Fibroblast of skin of left quadriceps (primary cell): Measurements from ENCODE around the gene FANCC.

ENCODE experiments used
- DNase-seq, 2 experiments: peaks; one replicate each; pipeline ENCODE4 v3.0.0-alpha.2; 2013; ENCODE audit warnings: low read depth in 2 of 2

Gene FANCC

DNA sequence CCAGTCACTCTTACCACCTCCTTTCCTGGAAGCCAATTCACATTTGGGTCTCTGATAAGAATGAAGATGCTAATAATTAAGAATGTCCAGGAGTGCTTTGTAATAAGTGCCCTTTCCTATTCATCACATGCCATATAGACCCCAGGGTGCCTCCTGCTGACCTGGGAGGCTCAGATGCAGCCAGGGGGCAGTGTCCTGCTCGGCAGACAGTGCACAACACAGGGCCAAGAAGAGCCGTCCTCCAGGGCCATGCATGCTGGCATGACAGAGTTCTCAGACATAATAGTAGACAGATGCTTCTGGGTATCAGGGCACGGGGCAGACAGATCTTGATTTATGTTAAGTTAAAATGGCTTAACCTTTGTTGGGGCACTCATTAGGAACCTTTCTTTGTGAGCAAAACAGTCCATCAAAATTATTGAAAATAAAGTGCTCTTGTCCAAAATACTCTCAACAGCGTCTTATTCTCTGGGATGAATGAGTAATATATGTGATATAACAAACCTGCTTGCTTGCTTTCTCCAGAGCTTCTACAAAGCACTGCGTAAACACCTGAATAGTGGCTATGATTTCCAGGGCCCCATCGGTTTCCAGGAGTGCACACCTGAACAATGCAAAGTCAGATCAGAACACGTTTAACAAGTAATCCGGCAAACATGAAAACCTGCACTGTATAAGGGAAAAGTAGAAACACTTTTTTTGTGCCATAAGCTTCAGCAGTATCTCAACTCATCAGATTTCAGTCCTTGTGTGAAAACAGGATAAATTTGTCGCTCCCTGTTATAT, 192.7 kb downstream of the FANCC start:
- no peak for DNase-seq

DNA sequence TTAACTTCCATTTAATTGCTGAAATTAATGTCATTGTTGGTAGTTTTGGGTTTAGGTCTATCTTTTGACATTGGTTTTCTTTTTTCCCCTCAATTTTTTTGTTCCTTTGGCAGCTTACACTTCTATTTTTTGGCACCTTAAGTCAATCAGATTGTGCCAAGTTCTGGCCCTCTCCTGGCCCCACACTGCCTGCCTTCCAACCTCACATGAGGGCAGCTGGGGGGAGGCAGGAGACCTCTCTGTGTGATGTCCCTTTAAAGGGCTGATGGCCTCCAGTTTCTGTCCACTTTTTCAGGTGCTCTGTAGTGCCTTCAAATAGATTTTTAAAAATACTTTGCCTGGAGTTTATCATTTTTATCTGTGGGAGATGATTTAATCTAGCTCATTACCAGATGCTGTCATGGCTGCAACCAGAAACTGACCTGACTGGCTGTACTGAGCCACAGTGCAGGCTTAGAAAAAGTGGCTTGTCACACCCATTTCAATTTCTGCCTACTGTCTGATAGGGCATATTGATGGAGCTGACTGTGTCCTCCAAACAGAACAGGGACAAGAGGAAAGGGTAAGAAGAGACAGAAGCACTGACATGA, 196.6 kb downstream of the FANCC start:
- no peak for DNase-seq

DNA sequence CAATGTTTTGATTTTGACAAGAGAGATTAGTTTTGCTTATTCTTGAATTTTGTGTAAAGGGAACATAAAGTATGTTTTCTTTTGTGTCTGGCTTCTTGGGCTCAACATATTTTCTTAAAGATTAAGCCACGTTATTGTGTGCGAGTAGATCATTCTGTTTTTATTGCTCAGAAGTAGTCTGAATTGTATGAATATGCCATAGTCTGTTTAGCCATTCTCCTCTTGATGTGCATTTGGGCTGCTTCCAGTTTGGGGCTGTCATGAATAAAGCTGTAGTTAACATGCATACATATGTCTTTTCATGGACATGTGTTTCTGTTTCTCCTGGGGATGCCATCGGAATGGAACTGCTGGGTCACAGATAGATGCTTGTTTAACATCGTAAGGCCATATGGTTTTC, 198.9 kb downstream of the FANCC start:
- no peak for DNase-seq

DNA sequence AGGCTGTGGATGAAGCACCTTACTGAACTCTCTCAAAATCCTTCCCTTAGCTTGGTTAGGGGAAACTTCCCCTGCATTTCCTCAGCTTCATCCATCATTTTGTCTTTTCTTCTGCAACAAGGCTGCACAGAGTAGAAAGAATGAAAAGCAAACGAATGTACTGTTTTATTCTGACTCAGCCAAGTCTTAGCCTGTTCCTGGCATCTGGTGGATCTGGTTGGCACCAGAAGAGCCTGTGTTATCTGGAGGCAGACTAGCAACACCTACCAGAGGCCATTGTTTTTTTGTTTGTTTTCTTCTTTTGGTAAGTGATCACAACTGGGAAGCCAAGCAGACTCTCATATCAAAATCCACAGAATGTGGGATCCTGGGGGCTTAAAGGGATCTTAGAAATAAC, 200.7 kb downstream of the FANCC start:
- DNase-seq = no peak

DNA sequence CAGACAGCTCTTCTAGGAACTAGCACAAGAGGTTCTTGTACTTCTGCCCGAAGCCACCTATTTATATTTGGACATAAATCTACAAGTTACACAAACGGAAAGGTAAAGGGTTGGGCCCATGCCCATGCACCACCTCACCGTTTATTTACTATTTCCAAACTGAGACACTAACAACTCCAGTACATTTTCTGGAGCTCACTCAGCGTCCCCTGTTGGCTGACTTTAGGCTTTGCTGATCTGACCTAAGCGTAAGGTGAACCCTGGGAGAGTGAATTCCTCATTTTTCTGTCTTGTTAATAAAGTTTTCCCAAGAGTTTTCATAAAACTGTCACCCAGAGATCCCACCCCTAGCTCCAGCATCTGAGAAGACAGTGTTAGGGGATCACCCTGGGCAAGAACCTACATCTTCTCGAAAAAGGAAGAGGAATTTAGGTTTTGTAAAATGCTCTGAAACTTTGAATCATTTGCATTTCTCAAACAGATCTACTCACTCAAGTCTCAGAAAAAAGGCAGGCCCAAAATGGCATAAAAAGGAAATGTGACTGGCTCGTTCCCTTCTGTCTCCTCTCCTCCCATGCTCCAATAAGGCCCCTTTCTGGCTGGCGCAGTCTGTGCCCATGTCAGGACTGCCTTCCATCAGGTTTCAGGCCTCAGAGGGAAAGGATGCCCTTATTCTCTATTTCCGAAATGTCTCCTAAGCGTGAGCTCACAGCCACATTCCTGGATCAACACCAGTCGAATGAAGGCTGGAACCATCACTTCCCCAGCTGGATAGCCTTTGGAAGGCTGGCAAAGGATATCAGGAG, 201.3 kb downstream of the FANCC start:
- DNase-seq = no peak

DNA sequence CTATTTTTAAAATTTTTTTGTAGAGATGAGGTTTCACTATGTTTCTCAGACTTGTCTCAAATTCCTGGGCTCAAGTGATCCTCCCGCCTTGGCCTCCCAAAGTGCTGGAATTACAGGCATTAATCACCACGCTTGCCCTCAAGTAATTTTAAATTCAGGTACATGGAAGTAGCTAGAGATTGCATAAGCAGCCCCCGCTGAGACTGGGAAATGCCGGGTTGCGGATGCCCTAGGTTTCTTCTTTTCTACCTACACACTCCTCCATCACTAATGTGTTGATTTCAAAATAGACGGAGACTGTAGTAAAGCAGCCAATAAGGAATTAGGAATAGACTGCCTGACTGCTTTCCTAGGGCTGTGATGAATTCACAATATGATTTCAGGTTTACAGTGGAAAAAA, 202.4 kb downstream of the FANCC start:
- DNase-seq = no peak

DNA sequence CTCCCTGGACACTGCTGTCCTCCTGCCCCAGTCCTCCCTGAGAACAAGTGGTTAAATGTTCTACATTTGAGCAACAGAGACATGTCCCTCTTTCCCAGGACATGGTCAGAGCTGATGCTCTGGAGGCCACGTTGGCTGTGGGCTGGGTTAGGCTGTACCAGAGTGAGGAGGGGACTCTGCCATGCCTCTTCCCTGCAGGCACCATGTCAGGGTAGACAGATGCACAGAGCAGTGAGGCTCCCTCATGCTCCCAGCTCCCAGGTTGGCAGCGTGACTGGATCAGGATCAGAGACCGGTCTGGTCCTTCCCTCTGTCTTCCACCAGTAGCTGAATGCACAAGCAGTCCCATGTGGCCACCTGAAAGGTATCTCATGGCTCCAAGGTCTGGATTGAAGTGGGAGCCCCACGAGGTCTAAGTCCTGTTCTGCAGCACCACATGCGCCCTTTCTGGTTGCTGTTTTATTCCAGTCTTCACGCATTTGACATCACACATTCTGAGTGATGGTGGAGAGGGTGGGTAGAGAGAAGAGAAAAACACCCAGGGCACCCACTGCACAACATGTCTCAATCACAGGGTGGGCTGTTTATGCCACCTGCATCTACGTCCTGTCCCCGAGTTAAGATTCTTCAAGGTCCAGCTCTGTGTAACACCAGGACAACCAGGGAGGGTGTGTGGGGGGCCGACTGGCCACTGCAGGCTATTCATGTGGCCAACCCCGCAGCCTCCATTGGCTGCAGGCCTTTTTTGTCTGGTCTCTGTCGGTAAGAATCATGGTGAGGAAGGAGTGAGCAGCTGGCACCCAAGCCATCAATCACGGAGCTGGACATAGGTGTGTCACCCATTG, 204.9 kb downstream of the FANCC start:
- no peak for DNase-seq

DNA sequence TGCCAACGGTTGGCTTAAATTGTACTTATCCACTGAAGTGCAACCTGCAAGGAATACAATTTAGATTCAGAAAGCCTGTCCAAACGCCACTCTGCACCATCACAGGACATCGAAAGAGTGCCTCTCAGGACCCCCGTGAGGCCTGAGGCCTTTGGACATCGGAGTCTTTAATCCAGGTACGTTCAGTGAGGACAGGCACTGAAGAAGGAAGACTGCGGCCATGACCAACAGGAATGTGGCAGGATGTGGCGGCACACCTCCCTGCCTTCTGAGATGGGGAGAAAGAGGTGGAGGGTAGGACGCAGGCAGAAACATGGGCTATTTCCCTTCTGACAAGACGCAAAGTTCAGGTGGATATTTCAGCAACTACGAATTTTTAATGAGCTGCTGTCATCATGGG, 205.8 kb downstream of the FANCC start:
- DNase-seq = no peak

DNA sequence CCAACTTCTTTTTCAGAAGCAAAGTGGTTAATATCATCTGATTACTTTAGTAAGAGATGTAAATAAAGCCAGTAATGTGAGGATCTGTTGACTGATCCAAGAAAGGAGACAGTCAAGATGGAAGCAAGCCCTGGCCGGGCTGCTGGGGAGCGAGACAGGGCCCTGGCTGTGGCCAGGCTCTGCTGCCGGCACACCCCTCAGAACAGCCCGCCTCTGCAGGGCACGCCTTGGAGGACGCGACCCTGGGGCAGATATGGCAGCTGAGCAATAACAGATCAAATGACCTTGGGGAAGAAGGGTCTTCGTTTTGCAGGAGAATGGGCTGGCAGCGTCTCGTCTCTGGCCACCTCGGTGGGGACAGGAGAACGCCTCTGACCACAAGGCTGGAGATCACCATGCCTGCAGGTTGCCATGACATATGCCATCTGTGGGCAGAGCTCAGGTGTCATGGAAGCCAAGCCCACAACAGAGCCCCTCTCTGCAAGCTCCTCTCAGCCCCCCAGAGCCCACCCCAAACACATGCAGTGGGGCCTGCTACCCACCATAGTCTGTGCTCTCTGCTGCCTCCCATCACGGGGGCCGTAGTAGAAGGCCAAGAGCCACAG, 206.5 kb downstream of the FANCC start:
- no peak for DNase-seq

DNA sequence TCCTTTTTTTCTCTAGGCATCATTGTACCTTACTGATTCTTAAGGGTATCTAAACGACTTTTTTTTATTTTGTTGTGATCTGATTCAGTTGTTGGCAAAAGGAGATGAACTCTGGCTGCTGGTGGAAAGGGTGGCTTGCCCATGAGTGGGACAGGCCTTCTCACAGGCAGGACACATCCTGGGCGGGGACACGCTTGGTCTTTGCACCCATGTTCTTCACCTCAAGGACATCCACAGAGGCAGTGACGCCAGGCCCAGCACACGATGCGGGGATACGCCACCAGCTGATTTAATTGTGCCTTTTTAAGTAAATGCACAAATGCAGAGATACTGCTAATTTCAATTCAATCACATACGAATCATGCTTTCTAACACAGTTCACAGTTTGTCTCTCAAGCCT, 208.1 kb downstream of the FANCC start:
- DNase-seq = no peak

DNA sequence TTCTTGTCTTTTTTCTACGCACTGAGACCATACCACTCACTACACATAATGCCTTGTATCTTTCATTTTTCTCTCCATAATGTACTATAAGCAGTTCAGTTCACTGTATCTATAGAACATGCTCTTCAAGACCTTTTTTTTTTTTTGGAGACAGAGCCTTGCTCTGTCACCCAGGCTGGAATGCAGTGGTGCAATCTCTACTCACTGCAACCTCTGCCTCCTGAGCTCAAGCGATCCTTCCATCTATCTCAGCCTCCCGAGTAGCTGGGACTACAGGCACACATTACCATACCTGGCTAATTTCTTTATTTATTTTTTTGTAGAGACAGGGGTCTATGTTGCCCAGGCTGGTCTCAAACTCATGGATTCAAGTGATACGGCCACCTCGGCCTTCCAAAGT, 208.7 kb downstream of the FANCC start:
- no peak for DNase-seq

DNA sequence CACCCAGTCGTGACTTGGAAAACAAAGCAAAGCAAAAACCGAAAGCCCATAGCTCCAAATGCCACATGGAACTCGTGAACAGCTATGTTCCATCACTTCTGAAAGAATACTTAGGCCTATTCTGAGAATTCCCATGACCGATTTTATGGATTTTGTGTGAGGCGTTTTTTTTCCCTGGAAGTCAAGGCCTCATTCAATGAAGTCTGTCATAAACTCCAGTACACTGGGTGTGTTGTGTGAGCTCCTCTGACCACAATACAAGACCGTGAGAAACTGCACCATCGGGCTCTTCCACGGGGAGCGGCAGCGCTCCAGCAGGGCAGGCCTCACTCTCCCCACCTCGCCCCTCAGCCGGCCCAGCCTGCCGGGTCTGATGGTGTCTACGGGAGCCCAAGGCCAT, 209.5 kb downstream of the FANCC start:
- no peak for DNase-seq

DNA sequence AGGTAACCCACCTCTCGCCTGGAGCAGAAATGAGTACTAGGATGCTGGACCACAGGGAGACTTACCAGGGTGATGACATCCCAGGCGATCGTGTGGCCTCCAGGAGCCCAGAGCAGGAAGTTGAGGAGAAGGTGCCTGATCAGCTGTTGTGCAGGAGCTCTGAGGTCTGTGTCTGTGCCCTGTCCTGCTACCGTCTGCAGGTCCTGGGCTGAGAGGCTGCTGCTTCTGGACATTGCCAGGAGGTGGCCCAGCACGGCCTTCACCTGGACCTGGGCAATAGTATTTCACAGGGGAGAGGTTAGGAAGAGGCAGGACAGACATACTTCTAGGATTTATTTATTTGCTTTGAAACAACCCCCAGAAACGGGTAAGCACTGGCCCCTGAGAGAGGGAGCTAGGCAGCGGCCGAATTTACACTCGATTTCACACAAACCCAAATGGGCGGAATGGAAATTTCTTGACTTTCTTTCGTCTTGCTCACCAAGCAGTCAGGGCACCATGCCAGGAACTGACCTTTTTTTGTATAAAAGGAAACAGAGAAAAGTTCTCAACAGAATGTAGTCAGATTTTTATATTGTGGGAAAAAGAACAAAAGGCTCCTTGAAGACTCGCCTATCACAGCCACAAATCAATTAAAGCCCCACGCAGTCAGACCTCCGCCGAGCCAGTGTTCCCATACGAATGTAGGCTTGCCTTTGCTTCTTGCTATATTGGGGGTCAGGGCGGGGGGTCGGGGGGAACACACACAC, 210.3 kb downstream of the FANCC start:
- no peak for DNase-seq

DNA sequence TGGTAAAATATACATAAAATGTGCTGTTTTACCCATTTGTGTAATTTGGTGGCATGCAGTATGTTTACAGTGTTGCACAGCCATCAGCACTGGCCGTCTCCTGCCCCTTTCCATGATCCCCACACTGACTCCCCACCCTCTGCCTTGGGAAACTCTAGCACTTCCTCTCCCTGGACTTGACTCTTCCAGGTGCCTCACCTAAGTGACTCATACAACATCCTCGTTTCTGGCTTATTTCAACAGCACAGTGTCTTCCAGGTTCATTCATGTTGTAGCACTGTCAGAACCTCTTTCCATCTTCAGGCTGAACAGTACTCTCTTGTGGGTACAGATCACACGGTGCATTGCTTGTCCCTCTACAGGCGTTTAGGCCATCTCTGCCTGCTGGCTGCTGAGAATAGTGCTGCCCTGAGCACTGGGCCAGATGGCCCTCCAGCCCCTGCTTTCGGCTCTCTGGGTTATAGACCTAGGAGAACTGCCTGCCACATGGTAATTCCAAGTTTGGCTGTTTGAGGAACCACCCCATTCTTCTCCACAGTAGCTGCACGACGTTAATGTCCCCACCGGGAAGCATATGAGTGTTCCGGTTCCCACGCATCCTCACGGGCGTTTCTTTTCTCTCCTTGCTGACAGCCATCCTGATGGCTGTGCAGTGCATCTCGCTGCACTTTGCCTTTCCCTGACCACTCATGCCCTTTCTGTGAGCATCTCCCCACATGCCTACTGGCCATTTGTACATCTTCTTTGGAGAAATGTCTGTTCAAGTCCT, 211.8 kb downstream of the FANCC start:
- DNase-seq = no peak

DNA sequence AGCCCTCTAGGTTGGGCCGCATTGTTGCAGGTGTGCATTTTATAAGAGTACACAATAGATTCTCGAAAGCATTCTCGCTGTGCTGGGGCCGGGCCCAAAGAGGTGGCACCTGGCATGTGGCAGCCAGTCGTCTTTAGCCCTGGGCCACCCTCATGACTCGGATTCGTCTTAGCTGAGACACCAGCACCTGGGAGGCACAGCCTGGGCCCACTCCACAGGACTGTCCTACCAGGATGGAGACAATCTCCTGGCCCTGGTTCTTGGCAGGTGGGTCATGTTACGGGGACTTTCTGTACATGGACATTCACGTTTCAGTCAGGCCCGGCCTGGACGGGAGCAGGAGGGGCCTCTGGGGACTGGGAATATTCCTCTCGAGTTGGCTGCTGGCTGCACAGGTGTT, 212.5 kb downstream of the FANCC start:
- DNase-seq = no peak

DNA sequence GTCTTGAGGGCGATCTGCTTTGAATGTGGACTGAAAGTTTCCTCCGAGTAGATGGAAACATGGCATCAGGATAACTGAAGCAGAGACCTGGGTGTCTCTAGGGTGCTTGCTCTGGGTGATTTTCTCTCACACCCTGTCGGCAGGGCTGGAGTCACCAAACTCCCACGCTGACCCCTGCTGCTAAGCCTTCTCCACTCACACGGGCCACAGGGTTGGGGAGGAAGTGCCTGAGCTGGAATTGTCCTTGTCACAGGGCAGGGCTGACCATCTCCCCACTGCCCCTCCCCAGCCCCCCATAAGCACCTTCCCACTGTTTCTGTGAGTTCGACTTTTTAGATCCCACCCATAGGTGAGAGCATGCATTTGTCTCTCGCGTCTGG, 212.9 kb downstream of the FANCC start:
- no peak for DNase-seq

DNA sequence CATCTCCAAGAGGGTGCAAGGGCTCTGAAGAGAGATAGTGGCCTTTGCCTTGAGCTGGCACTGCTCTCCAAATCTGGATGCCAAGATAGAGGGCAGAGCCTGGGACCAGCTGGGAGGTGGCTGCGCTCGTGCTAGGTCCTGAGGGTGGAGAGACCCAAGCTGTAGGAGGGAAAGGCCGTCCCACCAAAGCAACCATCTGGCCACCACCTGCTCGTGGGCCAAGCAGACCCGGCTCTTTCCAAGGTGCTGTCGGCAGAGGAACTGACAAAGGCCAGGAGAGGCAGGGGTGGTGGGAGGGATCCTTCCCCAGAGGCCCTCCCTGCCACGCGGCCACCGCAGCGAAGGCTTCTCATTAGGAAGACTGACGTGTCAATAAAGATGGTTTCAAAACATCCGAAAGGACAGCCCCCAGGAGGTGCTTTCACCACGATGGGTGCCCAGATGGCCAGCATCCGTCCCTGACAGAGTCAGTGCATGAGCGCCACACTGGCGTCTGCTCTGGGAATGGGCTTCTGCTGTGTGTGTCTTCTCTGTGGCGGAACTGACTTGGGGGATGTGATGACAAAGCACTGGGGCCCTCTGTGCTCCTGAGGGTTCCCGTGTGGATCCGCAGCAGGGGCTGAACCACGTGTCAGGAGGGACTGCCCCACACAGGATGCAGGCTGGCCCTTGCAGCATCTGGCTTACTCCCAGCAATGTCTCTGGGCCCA, 213.5 kb downstream of the FANCC start:
- DNase-seq = no peak

DNA sequence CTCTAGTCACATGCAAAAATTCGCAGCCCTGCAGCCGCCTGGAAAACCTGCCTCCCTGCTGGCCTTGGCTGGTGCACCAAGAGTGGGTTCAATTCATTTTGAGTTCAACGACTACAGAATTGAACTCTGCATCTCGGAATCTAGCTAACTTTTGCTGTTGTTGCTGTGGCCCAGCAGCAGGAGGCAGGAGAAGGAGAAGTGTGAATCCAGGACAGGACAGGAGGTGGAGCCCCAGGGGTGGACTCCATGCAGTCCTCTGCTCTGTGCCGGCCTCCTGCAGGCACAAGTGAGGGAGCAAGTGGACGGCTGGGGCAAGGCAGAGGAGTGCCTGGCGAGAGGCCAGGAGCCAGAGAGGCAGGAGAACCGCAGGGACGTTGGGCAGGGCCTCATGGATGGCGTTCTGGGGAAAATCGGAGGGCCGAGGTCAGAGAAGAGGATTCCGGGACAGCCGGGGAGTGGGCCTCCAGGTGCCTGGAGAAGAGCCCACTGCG, 214.2 kb downstream of the FANCC start:
- no peak for DNase-seq

DNA sequence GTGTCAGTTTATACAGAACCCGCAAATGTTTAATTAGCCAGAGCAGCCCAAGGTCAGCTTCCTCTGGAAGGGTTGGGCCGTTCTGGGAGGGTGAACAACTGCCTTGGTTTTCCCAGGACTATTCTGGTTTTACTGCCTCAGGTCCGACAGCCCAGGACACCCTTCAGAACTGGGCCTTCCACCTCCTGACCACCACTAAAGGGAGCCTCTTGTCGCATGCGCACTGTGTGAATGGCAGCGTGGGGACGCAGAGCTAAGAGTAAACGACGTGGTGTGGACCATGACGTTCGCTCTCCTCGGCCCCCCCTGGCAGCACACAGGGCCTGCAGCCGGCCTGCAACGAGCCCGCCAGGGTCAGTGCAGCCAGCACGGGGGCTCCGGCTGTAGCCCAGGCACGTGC, 214.9 kb downstream of the FANCC start:
- DNase-seq = no peak
